AG10803 (cell line): ENCODE data around the gene EIF4G3.
"Not testable (repeated sequence)": the region's sequence is repeated elsewhere in the genome, so short reads cannot be mapped to it uniquely, and the experiment has no call there.

ENCODE experiments used
- DNase-seq: peaks from one replicate; pipeline ENCODE4 v3.0.0; 2010; ENCODE audit warnings: low read depth
- H3K4me3 ChIP-seq: 2 replicates; pipeline ENCODE4 v1.5.1; 2011; ENCODE audit warnings: mild to moderate bottlenecking, low read length, control low read depth
- TF ChIP-seq, protein P1 (sequence below): conservative IDR thresholded peaks from 2 replicates; pipeline ENCODE4 v1.5.1; 2011; ENCODE audit warnings: mild to moderate bottlenecking, low read length, control low read depth, inconsistent platforms

The EIF4G3 gene

DNA sequence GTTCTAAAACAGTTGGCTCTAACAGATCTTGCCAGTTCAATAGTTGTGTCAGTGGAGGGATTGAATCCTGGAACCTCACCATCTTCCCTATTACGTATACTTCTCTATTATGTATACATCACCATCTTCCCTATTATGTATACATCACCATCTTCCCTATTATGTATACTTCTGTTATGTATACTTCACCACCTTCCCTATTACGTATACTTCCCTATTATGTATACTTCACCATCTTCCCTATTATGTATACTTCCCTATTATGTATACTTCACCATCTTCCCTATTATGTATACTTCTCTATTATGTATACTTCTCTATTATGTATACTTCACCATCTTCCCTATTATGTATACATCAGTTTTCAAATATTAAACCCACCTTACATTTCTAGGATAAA, 355.2 kb downstream of the EIF4G3 start:
- TF ChIP-seq, protein P1, sequence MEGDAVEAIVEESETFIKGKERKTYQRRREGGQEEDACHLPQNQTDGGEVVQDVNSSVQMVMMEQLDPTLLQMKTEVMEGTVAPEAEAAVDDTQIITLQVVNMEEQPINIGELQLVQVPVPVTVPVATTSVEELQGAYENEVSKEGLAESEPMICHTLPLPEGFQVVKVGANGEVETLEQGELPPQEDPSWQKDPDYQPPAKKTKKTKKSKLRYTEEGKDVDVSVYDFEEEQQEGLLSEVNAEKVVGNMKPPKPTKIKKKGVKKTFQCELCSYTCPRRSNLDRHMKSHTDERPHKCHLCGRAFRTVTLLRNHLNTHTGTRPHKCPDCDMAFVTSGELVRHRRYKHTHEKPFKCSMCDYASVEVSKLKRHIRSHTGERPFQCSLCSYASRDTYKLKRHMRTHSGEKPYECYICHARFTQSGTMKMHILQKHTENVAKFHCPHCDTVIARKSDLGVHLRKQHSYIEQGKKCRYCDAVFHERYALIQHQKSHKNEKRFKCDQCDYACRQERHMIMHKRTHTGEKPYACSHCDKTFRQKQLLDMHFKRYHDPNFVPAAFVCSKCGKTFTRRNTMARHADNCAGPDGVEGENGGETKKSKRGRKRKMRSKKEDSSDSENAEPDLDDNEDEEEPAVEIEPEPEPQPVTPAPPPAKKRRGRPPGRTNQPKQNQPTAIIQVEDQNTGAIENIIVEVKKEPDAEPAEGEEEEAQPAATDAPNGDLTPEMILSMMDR = no peak
- no peak overlapping the region for H3K4me3 ChIP-seq
- no peak for DNase-seq

DNA sequence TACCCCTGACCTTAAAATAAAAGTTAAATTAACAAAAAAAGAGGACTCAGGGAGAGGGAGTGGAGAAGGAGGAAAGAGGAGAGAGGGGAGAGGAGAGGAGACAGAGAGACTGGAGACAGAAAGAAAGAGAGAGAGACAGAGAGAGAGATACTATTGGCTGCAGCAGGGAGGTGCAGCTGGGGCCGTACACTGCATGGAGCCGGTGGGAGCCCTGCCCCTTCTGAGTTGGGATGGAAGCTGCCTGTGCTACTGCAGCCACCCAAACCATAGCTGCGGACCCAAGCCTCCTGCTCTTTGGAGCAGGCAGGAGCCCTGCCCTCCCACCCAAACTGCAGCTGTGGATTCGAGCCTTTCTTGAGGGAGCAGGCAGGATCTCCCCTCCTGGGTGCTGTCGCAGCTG, 356.9 kb downstream of the EIF4G3 start:
- H3K4me3 ChIP-seq = no peak overlapping the region
- TF ChIP-seq, protein P1 = no peak

GRCh38 chr1:20814534-20814871, 362.2 kb downstream of the EIF4G3 start:
- TF ChIP-seq, protein P1 = no peak
- DNase-seq = no peak
- H3K4me3 ChIP-seq = no peak overlapping the region

More for the DNA sequence above, 356.9 kb downstream of the EIF4G3 start:
- DNase-seq = no peak

- no peak for DNase-seq
- H3K4me3 ChIP-seq = no peak overlapping the region
- TF ChIP-seq, protein P1 = no peak
These were observed 364.8 kb downstream of the EIF4G3 start for GRCh38 chr1:20811916-20812315.

DNA sequence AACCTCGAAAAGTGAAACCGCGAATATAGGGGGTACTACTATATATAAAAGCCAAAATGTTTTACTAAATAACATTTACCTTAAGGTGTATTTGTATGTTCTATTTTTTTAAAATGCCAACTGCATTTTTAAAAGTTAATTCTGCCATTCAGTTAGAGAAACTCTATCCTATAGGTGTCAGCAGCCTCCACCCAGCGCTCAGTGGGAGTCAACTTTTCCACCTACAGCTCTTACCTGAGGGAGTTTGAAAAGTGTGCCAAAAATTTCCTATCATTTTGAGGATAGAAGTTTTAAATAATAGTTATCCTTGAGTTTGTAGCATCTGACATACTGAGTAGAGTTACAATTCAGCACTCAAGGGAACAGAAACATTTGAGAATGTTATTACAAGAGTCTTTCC, 383.5 kb downstream of the EIF4G3 start:
- no peak for DNase-seq
- TF ChIP-seq, protein P1 = no peak

GRCh38 chr1:20792196-20792595, 384.5 kb downstream of the EIF4G3 start:
- DNase-seq = peak; percentile 89
- H3K4me3 ChIP-seq = no peak overlapping the region
- TF ChIP-seq, protein P1 = no peak

More for the DNA sequence above, 383.5 kb downstream of the EIF4G3 start:
- H3K4me3 ChIP-seq = no peak overlapping the region

DNA sequence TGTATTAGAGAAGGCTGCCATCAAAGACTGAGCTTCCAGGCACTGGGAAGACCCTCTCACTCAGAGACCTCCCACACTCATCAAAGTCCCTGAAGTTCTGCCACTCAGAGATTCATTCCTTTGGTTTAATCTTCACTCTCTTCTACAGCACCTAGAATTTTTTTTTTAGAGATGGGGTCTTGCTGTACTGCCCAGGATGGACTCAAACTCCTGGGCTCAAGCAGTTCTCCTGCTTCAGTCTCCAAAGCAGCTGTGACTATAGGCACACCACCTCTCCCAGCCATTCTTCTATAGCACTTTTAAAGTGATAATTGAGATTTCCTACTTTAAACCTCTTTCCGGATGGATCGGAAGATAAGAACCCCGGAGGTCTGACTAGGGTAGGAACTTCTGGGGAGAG, 385.9 kb downstream of the EIF4G3 start:
- no peak overlapping the region for H3K4me3 ChIP-seq
- TF ChIP-seq, protein P1 = no peak
- no peak for DNase-seq

GRCh38 chr1:20789598-20789997, 387.1 kb downstream of the EIF4G3 start:
- DNase-seq, H3K4me3 ChIP-seq: not testable (repeated sequence)
